Stomach smooth muscle (tissue), 2 donors: ENCODE results near the gene ELAC1.
"Not testable (repeated sequence)": the region's sequence is repeated elsewhere in the genome, so short reads cannot be mapped to it uniquely, and the experiment has no call there.

Source experiments
- H3K27ac ChIP-seq: one replicate; pipeline ENCODE4 v1.7.0; 2013; ENCODE audit warnings: mild to moderate bottlenecking, low read length, inconsistent platforms
- H3K27me3 ChIP-seq, 2 donors: one replicate each; pipeline ENCODE4 v1.7.0; 2013; ENCODE audit warnings: low read length in 2 of 2; ENCODE audit not compliant: insufficient read depth in 2 of 2, control insufficient read depth in 1 of 2
- H3K36me3 ChIP-seq, 2 donors: one replicate each; pipeline ENCODE4 v1.7.0; 2013; ENCODE audit warnings: low read length in 2 of 2; ENCODE audit not compliant: control insufficient read depth in 2 of 2, insufficient read depth in 2 of 2
- H3K4me1 ChIP-seq: one replicate; pipeline ENCODE4 v1.7.0; 2013; ENCODE audit warnings: low read length; ENCODE audit not compliant: control insufficient read depth, insufficient read depth
- H3K4me3 ChIP-seq, 2 donors: one replicate each; pipeline ENCODE4 v1.7.0; 2013; ENCODE audit warnings: low read length in 2 of 2
- H3K9ac ChIP-seq, 2 donors: one replicate each; pipeline ENCODE4 v1.7.0; 2013; ENCODE audit warnings: low read length in 2 of 2, mild to moderate bottlenecking in 1 of 2
- H3K9me3 ChIP-seq, 2 donors: one replicate each; pipeline ENCODE4 v1.7.0; 2013; ENCODE audit warnings: low read length in 2 of 2; ENCODE audit not compliant: control insufficient read depth in 2 of 2
- donor health status: healthy.
- donor health status: Pancreatic carcinoma.

ELAC1 gene

GRCh38 chr18:50994031-50994430 is 26.2 kb downstream of the ELAC1 start:
- no peaks in the 10 kb centered on the region for H3K4me1 ChIP-seq
- no peaks in the 10 kb centered on the region for H3K9me3 ChIP-seq
- no peak overlapping the region for H3K4me3 ChIP-seq
- H3K27ac ChIP-seq = no peak overlapping the region
- H3K9ac ChIP-seq = no peak overlapping the region
- no peaks in the 10 kb centered on the region for H3K27me3 ChIP-seq
- no peaks in the 10 kb centered on the region for H3K36me3 ChIP-seq

- not testable (repeated sequence) for H3K36me3 ChIP-seq, H3K4me3 ChIP-seq, H3K9me3 ChIP-seq, H3K4me1 ChIP-seq, H3K27me3 ChIP-seq, H3K27ac ChIP-seq, H3K9ac ChIP-seq
Measured at GRCh38 chr18:51003174-51003573, 35.3 kb downstream of the ELAC1 start.

GRCh38 chr18:51006061-51006818 is 38.4 kb downstream of the ELAC1 start:
- no peak overlapping the region for H3K27ac ChIP-seq

GRCh38 chr18:51006948-51007789 is 39.3 kb downstream of the ELAC1 start:
- no peaks in the 10 kb centered on the region for H3K27me3 ChIP-seq
- no peak overlapping the region for H3K9ac ChIP-seq
- no peaks in the 10 kb centered on the region for H3K36me3 ChIP-seq
- no peaks in the 10 kb centered on the region for H3K9me3 ChIP-seq
- H3K4me3 ChIP-seq = no peak overlapping the region
- no peak overlapping the region for H3K27ac ChIP-seq
- H3K4me1 ChIP-seq = no peaks in the 10 kb centered on the region

More at GRCh38 chr18:51006061-51006818, 38.4 kb downstream of the ELAC1 start:
- Histone ChIP-seq H3K27me3 (no peaks in the 10 kb centered on the region), H3K9ac (no peak overlapping the region), H3K36me3 (no peaks in the 10 kb centered on the region), H3K9me3 (no peaks in the 10 kb centered on the region), H3K4me3 (no peak overlapping the region), H3K4me1 (no peaks in the 10 kb centered on the region)

- Histone ChIP-seq H3K36me3 (no peaks in the 10 kb centered on the region), H3K9me3 (no peaks in the 10 kb centered on the region), H3K27ac (no peak overlapping the region), H3K27me3 (no peaks in the 10 kb centered on the region), H3K9ac (no peak overlapping the region), H3K4me1 (no peaks in the 10 kb centered on the region), H3K4me3 (no peak overlapping the region)
Measured at GRCh38 chr18:51007790-51008139, 39.9 kb downstream of the ELAC1 start.

GRCh38 chr18:51009072-51009471 is 41.2 kb downstream of the ELAC1 start:
- Histone ChIP-seq H3K9me3 (no peaks in the 10 kb centered on the region), H3K9ac (no peak overlapping the region), H3K4me1 (no peaks in the 10 kb centered on the region), H3K27ac (no peak overlapping the region), H3K4me3 (no peak overlapping the region), H3K36me3 (no peaks in the 10 kb centered on the region), H3K27me3 (no peaks in the 10 kb centered on the region)

GRCh38 chr18:51010218-51010617 is 42.4 kb downstream of the ELAC1 start:
- Histone ChIP-seq H3K27ac (no peak overlapping the region), H3K36me3 (no peaks in the 10 kb centered on the region), H3K9me3 (no peaks in the 10 kb centered on the region), H3K4me3 (no peak overlapping the region), H3K9ac (no peak overlapping the region), H3K27me3 (no peaks in the 10 kb centered on the region), H3K4me1 (no peaks in the 10 kb centered on the region)

- H3K4me3 ChIP-seq = no peak overlapping the region
- H3K27me3 ChIP-seq = no peaks in the 10 kb centered on the region
- H3K9me3 ChIP-seq = no peaks in the 10 kb centered on the region
- H3K27ac ChIP-seq = no peak overlapping the region
- no peaks in the 10 kb centered on the region for H3K4me1 ChIP-seq
- H3K36me3 ChIP-seq = peaks cover 0 to under 1% of the 10 kb centered on the region in 2 donors
- H3K9ac ChIP-seq = no peak overlapping the region
Measured at GRCh38 chr18:51011709-51012108, 43.9 kb downstream of the ELAC1 start.

- no peaks in the 10 kb centered on the region for H3K9me3 ChIP-seq
- peaks cover 2 to 3% of the 10 kb centered on the region in 2 donors for H3K36me3 ChIP-seq
- no peak overlapping the region for H3K4me3 ChIP-seq
- no peaks in the 10 kb centered on the region for H3K4me1 ChIP-seq
- H3K27ac ChIP-seq = no peak overlapping the region
- no peaks in the 10 kb centered on the region for H3K27me3 ChIP-seq
- no peak overlapping the region for H3K9ac ChIP-seq
Measured at GRCh38 chr18:51012441-51012840, 44.6 kb downstream of the ELAC1 start.

- Histone ChIP-seq H3K9me3 (no peaks in the 10 kb centered on the region), H3K36me3 (peaks cover 2 to 3% of the 10 kb centered on the region in 2 donors), H3K27me3 (no peaks in the 10 kb centered on the region), H3K4me1 (no peaks in the 10 kb centered on the region), H3K4me3 (no peak overlapping the region), H3K27ac (no peak overlapping the region), H3K9ac (no peak overlapping the region)
Measured at GRCh38 chr18:51013259-51013658, 45.4 kb downstream of the ELAC1 start.
